Measurements from ENCODE around the gene KLK10.

Gene KLK10

DNA sequence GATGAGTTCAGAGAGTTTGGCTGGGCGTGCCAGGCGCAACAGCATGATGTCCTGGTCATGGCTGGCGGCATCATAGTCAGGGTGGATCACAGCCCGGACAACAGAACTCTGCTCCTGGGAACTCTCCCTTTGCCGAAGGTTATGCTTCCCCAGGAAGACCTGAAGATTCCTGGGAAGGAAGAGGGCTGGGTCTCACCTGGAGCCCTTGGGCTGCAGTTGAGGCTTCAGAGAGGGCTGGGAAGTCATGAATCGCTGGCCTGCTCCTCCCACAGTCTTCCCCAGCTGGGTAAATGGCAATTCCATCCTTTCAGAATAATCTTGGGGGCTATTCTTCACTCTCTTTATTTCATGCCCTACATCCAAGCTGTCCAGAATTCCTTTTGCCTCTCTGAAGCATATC, 56.1 kb downstream of the KLK10 start:
- DNase-seq = no peak

All from activated gamma-delta T cell treated with Interleukin-2 at 50 U/mL for 16 hours (primary cell).